GM19324 (cell line): ENCODE results near the gene SRPK3.
"Not testable (repeated sequence)": the region's sequence is repeated elsewhere in the genome, so short reads cannot be mapped to it uniquely, and the experiment has no call there.

Source experiments
- ATAC-seq: cut with Tn5 transposase; IDR thresholded peaks from one replicate; pipeline ENCODE4 v1.9.1; 2021; ENCODE audit warnings: mild to moderate bottlenecking, moderate library complexity; ENCODE audit not compliant: unreplicated experiment, low FRiP score

SRPK3 gene

GRCh38 chrX:153804100-153804595, 23.3 kb downstream of the SRPK3 start:
- no peak for ATAC-seq

GRCh38 chrX:153804621-153805020, 23.8 kb downstream of the SRPK3 start:
- no peak for ATAC-seq

- no peak for ATAC-seq
These were observed 24.6 kb downstream of the SRPK3 start for GRCh38 chrX:153805436-153805835.

GRCh38 chrX:153806999-153807575, 26.2 kb downstream of the SRPK3 start:
- ATAC-seq: no peak

- no peak for ATAC-seq
These were observed 27.1 kb downstream of the SRPK3 start for GRCh38 chrX:153807976-153808375.

- no peak for ATAC-seq
These were observed 31.4 kb downstream of the SRPK3 start for GRCh38 chrX:153812220-153812619.

- no peak for ATAC-seq
These were observed 32.3 kb downstream of the SRPK3 start for GRCh38 chrX:153813161-153813560.

- no peak for ATAC-seq
These were observed 33.9 kb downstream of the SRPK3 start for GRCh38 chrX:153814591-153815315.

- no peak for ATAC-seq
These were observed 36.2 kb downstream of the SRPK3 start for GRCh38 chrX:153816831-153817690.

GRCh38 chrX:153818064-153818463, 37.2 kb downstream of the SRPK3 start:
- not testable (repeated sequence) for ATAC-seq

- ATAC-seq: no peak
These were observed 37.9 kb downstream of the SRPK3 start for GRCh38 chrX:153818571-153819383.

GRCh38 chrX:153819384-153820040, 38.7 kb downstream of the SRPK3 start:
- ATAC-seq: no peak

- no peak for ATAC-seq
These were observed 39.8 kb downstream of the SRPK3 start for GRCh38 chrX:153820601-153821000.

- no peak for ATAC-seq
These were observed 40.2 kb downstream of the SRPK3 start for GRCh38 chrX:153821066-153821465.

GRCh38 chrX:153824348-153824747, 43.5 kb downstream of the SRPK3 start:
- ATAC-seq: no peak

- ATAC-seq: no peak
These were observed 44.2 kb downstream of the SRPK3 start for GRCh38 chrX:153825042-153825441.

GRCh38 chrX:153827016-153827415, 46.2 kb downstream of the SRPK3 start:
- no peak for ATAC-seq

GRCh38 chrX:153827903-153828302, 47.1 kb downstream of the SRPK3 start:
- no peak for ATAC-seq

GRCh38 chrX:153828308-153828707, 47.5 kb downstream of the SRPK3 start:
- no peak for ATAC-seq
